HFFc6 (cell line): ENCODE results near the gene GDNF. TPM values are rescaled to one million over a fixed set of nuclear protein-coding genes. Genes with fewer than 3 reads are reported as not detected.
A peak's percentile ranks its signal among the peaks of the same experiment; 100 is the strongest.
"Not testable (repeated sequence)": the region's sequence is repeated elsewhere in the genome, so short reads cannot be mapped to it uniquely, and the experiment has no call there.

Experiments used
- DNase-seq: peaks from one replicate; pipeline ENCODE4 v3.0.0-alpha.2; 2018
- H3K27ac Mint-ChIP-seq: 2 replicates; pipeline ENCODE4 v1.8.0; 2020; ENCODE audit warnings: mild to moderate bottlenecking, mixed read lengths
- H3K27me3 Mint-ChIP-seq: 2 replicates; pipeline ENCODE4 v1.8.0; 2021; ENCODE audit warnings: mild to moderate bottlenecking, moderate library complexity, mixed read lengths; ENCODE audit not compliant: insufficient read depth
- H3K36me3 Mint-ChIP-seq: 2 replicates; pipeline ENCODE4 v1.8.0; 2021; ENCODE audit warnings: low read depth, mixed read lengths
- H3K4me1 Mint-ChIP-seq: 2 replicates; pipeline ENCODE4 v1.8.0; 2020; ENCODE audit warnings: low read depth, mixed read lengths
- H3K4me3 Mint-ChIP-seq: 2 replicates; pipeline ENCODE4 v1.8.0; 2020; ENCODE audit warnings: mild to moderate bottlenecking, moderate library complexity, mixed read lengths
- H3K9me3 Mint-ChIP-seq: 2 replicates; pipeline ENCODE4 v1.8.0; 2020; ENCODE audit warnings: mild to moderate bottlenecking, mixed read lengths
- CTCF ChIP-seq: fragments of 200-600 bp; sonication (generic); IDR thresholded peaks from 2 replicates; pipeline ENCODE4 v1.5.0; 2021; ENCODE audit warnings: antibody characterized with exemption, mild to moderate bottlenecking
- total RNA-seq, 6 experiments: library from RNA; stranded (reverse); fragmentation: NEBNext Ultra II Directional; extraction: Animal tissue kit (Norgen Biotek cat#: 25700); gene quantifications; 2 replicates in 1 of 6; 3 replicates in 5 of 6; pipeline ENCODE4 v1.2.3, GENCODE V29; 2021

The GDNF gene
- total RNA-seq, 6 experiments from 2014 or later = 0.85 to 8.3 (median 7.1) TPM

GRCh38 chr5:37786416-37786815 is 53.4 kb downstream of the GDNF start:
- no peak for DNase-seq
- Mint-ChIP-seq H3K27ac (peak overlapping the region; percentile 65), H3K4me3 (no peak overlapping the region), H3K4me1 (peaks cover 54% of the 10 kb centered on the region), H3K36me3 (peaks cover 6% of the 10 kb centered on the region; the same call in 1 of the 2 replicates), H3K27me3 (no peaks in the 10 kb centered on the region), H3K9me3 (no peaks in the 10 kb centered on the region)
- no peak for TF ChIP-seq CTCF

GRCh38 chr5:37781409-37781808 is 58.4 kb downstream of the GDNF start:
- not testable (repeated sequence) for H3K27me3 Mint-ChIP-seq, H3K4me3 Mint-ChIP-seq, H3K9me3 Mint-ChIP-seq, DNase-seq, H3K36me3 Mint-ChIP-seq, H3K27ac Mint-ChIP-seq
- H3K4me1 Mint-ChIP-seq = peaks cover 27% of the 10 kb centered on the region

DNA sequence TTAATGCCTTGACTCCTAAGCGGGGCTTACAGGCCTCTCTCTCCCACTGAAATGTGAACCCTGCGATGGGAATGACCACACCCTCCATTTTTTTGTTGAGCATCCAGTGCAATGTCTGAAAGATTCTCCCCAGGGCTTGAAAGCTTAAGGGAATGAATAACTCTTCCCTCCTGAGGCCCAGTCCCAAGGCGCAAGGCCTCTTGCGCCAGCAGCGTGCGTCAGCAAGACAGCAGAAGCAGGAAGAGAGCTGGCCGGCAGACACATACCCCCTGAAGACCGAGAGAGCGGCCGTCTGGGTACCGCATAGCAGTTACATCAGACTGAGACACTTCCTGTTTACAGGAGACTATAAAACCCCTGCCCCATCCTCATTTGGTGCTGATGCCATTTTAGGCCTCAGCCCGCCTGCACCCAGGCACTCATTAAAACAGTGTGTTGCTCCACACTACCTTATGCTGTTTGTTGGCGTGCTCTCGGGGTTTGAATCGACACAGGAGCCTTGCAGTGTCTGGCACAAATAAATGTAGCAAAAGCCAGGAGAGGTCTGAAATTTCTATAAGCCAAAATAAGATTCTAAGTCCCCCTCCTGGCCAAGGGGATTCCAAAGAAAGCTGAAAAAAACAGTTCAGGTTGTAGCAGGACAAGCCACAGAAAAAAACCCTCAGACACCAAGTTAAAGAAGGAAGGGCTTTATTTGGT is 62.3 kb downstream of the GDNF start:
- Mint-ChIP-seq H3K27ac (peak overlapping the region; percentile 89), H3K4me1 (peaks cover 47% of the 10 kb centered on the region), H3K27me3 (no peaks in the 10 kb centered on the region; the same call in none of the 2 replicates), H3K4me3 (peak overlapping the region; percentile 65; the same call in 1 of the 2 replicates), H3K36me3 (peaks cover 6% of the 10 kb centered on the region), H3K9me3 (peaks cover 13% of the 10 kb centered on the region)
- no peak for TF ChIP-seq CTCF
- peak; percentile 16 for DNase-seq

DNA sequence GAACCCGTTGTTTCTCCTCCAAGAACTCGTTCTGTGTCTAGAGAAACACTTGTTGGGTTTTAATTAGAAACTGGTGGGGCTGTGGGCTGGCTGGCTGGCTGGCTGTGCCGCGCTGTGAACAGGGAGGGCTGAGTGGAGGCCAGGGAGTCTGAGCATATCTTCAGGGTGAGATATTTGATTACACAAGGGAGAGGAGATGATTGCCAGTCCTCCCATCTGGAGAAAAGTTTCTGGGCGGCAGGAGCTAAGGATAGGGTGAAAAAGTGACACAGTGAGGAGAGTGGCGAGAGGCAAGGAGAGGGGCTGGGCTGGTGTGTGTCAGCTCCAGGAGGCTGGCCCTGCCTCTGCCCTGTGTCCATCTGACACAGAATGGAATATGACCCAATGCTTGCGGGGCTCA is 63.0 kb downstream of the GDNF start:
- peak; percentile 46 for DNase-seq
- Mint-ChIP-seq H3K4me1 (peaks cover 55% of the 10 kb centered on the region), H3K9me3 (peaks cover 13% of the 10 kb centered on the region), H3K36me3 (peaks cover 6% of the 10 kb centered on the region), H3K27me3 (no peaks in the 10 kb centered on the region; the same call in none of the 2 replicates), H3K27ac (peak overlapping the region; percentile 89), H3K4me3 (peak overlapping the region; percentile 65)
- no peak for TF ChIP-seq CTCF

- Mint-ChIP-seq H3K4me3 (no peak overlapping the region), H3K36me3 (peaks cover 6% of the 10 kb centered on the region), H3K27me3 (no peaks in the 10 kb centered on the region; the same call in 1 of the 2 replicates), H3K27ac (peak overlapping the region; percentile 57; the same call in 1 of the 2 replicates), H3K9me3 (peaks cover 13% of the 10 kb centered on the region), H3K4me1 (peaks cover 73% of the 10 kb centered on the region)
- peak; percentile 99 for TF ChIP-seq CTCF
- peak; percentile 57 for DNase-seq
These were observed 64.8 kb downstream of the GDNF start for GRCh38 chr5:37774912-37775483.

DNA sequence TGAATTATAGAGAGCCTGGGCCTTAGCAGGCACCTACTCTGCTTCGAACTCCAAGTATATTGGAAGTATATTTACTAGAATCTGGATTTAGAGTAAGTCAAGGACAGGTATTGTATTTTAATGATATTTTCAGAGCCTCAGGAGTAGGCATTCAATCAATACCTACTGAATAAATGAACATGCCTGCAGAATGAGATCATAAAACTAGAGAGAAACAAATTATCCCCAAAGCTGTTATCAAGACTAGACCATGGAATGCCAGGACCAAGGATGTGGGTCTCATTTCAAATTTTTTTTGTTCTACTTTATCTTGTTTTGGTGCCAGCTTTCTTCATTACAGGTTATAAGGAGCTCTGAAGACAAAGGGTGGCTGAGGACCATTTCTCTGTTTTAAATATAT is 66.0 kb downstream of the GDNF start:
- no peak for TF ChIP-seq CTCF
- Mint-ChIP-seq H3K4me3 (no peak overlapping the region), H3K36me3 (peaks cover 6% of the 10 kb centered on the region), H3K27ac (peak overlapping the region; percentile 92; the same call in 1 of the 2 replicates), H3K27me3 (no peaks in the 10 kb centered on the region; the same call in 1 of the 2 replicates), H3K9me3 (peaks cover 13% of the 10 kb centered on the region), H3K4me1 (peaks cover 84% of the 10 kb centered on the region)
- DNase-seq = no peak
